HG03103 (cell line): Measurements from ENCODE around the gene VIPR1.
"Not testable (repeated sequence)": the region's sequence is repeated elsewhere in the genome, so short reads cannot be mapped to it uniquely, and the experiment has no call there.

ENCODE experiments used
- ATAC-seq: cut with Tn5 transposase; IDR thresholded peaks from one replicate; pipeline ENCODE4 v1.9.1; 2021; ENCODE audit warnings: low read depth; ENCODE audit not compliant: unreplicated experiment

The VIPR1 gene

GRCh38 chr3:42562047-42562907, 59.8 kb downstream of the VIPR1 start:
- ATAC-seq, result no peak

- no peak for ATAC-seq
Measured at GRCh38 chr3:42569593-42570142, 67.2 kb downstream of the VIPR1 start.

GRCh38 chr3:42572278-42572677, 69.8 kb downstream of the VIPR1 start:
- no peak for ATAC-seq

GRCh38 chr3:42575137-42575741, 72.8 kb downstream of the VIPR1 start:
- ATAC-seq, result no peak

GRCh38 chr3:42578054-42578453, 75.6 kb downstream of the VIPR1 start:
- ATAC-seq, result no peak

GRCh38 chr3:42579346-42579745, 76.9 kb downstream of the VIPR1 start:
- ATAC-seq, result not testable (repeated sequence)

- no peak for ATAC-seq
Measured at GRCh38 chr3:42581400-42581708, 78.9 kb downstream of the VIPR1 start.

- ATAC-seq, result peak; percentile 91
Measured at GRCh38 chr3:42581709-42582473, 79.4 kb downstream of the VIPR1 start, which contains the start of gene SEC22C. SEC22C (minus strand) TSS chr3:42581967; CDS start chr3:42569046, 12,921 bp downstream.

GRCh38 chr3:42582474-42583070, 80.1 kb downstream of the VIPR1 start:
- no peak for ATAC-seq
